Smooth muscle cell (in vitro differentiated cells): ENCODE results near the gene PPAT. TPM values are rescaled to one million over a fixed set of nuclear protein-coding genes. Genes with fewer than 3 reads are reported as not detected.
"Not testable (repeated sequence)": the region's sequence is repeated elsewhere in the genome, so short reads cannot be mapped to it uniquely, and the experiment has no call there.

Experiments
- DNase-seq: peaks from one replicate; lab custom pipeline; 2025; ENCODE audit not compliant: unreplicated experiment; lab: John Stamatoyannopoulos, UW
- H2AFZ ChIP-seq: fragments of 200-600 bp; sonication (generic); 2 replicates; pipeline ENCODE4 v1.6.0; 2016; ENCODE audit warnings: antibody characterized with exemption, low read depth, mild to moderate bottlenecking
- H3F3A ChIP-seq: fragments of 200-600 bp; sonication (generic); 2 replicates; pipeline ENCODE4 v1.6.0; 2017; ENCODE audit warnings: antibody characterized with exemption, low read depth
- H3K27ac ChIP-seq: fragments of 200-600 bp; sonication (generic); 2 replicates; pipeline ENCODE4 v1.5.1; 2016; ENCODE audit warnings: low read depth, mild to moderate bottlenecking
- H3K27me3 ChIP-seq: fragments of 200-600 bp; sonication (generic); 2 replicates; pipeline ENCODE4 v1.6.1; 2016; ENCODE audit warnings: low read depth, mild to moderate bottlenecking
- H3K36me3 ChIP-seq: fragments of 200-600 bp; sonication (generic); 2 replicates; pipeline ENCODE4 v1.5.1; 2016; ENCODE audit warnings: low read depth
- H3K4me1 ChIP-seq: fragments of 200-600 bp; sonication (generic); 2 replicates; pipeline ENCODE4 v1.5.1; 2016; ENCODE audit warnings: low read depth
- H3K4me2 ChIP-seq: fragments of 200-600 bp; sonication (generic); 2 replicates; pipeline ENCODE4 v1.6.0; 2016; ENCODE audit warnings: mild to moderate bottlenecking
- H3K4me3 ChIP-seq: fragments of 200-600 bp; sonication (generic); 2 replicates; pipeline ENCODE4 v1.5.1; 2016; ENCODE audit warnings: mild to moderate bottlenecking
- H3K79me2 ChIP-seq: fragments of 200-600 bp; sonication (generic); 2 replicates; pipeline ENCODE4 v1.6.0; 2016; ENCODE audit warnings: low read depth, mild to moderate bottlenecking
- H3K9ac ChIP-seq: fragments of 200-600 bp; sonication (generic); 2 replicates; pipeline ENCODE4 v1.6.0; 2016; ENCODE audit warnings: low read depth
- H3K9me3 ChIP-seq: fragments of 200-600 bp; sonication (generic); replicated peaks from 2 replicates; pipeline ENCODE4 v1.5.1; 2016; ENCODE audit warnings: low read depth
- H4K20me1 ChIP-seq: fragments of 200-600 bp; sonication (generic); 2 replicates; pipeline ENCODE4 v1.6.0; 2016; ENCODE audit warnings: low read depth
- CTCF ChIP-seq: fragments of 200-600 bp; sonication (generic); IDR thresholded peaks from 2 replicates; pipeline ENCODE4 v1.5.1; 2017; ENCODE audit warnings: borderline replicate concordance, mild to moderate bottlenecking, antibody characterized with exemption; ENCODE audit not compliant: insufficient read depth, poor library complexity, severe bottlenecking
- WGBS: methylation state at CpG from one replicate; pipeline ENCODE4 v1.1.7; 2016; ENCODE audit warnings: low lambda C conversion rate; 5-methylcytosine and 5-hydroxymethylcytosine counted together
- polyA plus RNA-seq: library from polyadenylated mRNA; unstranded; fragments of >200 nt; fragmentation: Nextera tagmentation; extraction: Ambion mirVana; gene quantifications from 2 replicates; pipeline ENCODE4 v1.2.1, GENCODE V29; 2016
- total RNA-seq: library from RNA; depleted of rRNA; stranded (reverse); fragments of >200 nt; gene quantifications from 2 replicates; pipeline ENCODE4 v1.2.3, GENCODE V29; 2014

PPAT gene
- total and polyA plus RNA-seq, 2 experiments from 2014 or later, result 11.6 to 26.8 TPM

- no peaks in the 10 kb centered on the region for H3K27me3 ChIP-seq
- no peak overlapping the region for H2AFZ ChIP-seq
Measured at GRCh38 chr4:56450342-56450741, 14.9 kb upstream of the PPAT start.

DNA sequence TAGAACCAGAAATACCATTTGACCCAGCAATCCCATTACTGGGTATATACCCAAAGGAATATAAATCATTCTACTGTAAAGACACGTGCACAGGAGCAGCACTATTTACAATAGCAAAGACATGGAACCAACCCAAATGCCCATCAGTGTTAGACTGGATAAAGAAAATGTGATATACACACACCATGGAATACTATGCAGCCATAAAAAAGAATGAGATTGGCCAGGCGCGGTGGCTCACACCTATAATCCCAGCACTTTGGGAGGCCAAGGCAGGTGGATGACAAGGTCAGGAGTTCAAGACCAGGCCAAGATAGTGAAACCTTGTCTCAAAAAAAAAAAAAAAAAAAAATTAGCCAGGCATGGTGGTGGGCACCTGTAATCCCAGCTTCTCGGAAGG lies 14.1 kb upstream of the PPAT start:
- H3K36me3 ChIP-seq, result peaks cover 53% of the 10 kb centered on the region

More at GRCh38 chr4:56450342-56450741, 14.9 kb upstream of the PPAT start:
- H3K4me2 ChIP-seq, result no peak overlapping the region
- H3K4me1 ChIP-seq, result no peaks in the 10 kb centered on the region
- H3K4me3 ChIP-seq, result no peak overlapping the region
- H3K27ac ChIP-seq, result no peak overlapping the region
- DNase-seq, result no peak
- H3K36me3 ChIP-seq, result peaks cover 52% of the 10 kb centered on the region
- H3K9ac ChIP-seq, result no peak overlapping the region
- WGBS, result 98% methylated on average over 1 of the region's 1 CpG
- TF ChIP-seq CTCF, result no peak
- peaks cover 2% of the 10 kb centered on the region for H3F3A ChIP-seq
- H4K20me1 ChIP-seq, result no peaks in the 10 kb centered on the region
- H3K9me3 ChIP-seq, result no peaks in the 10 kb centered on the region
- H3K79me2 ChIP-seq, result peaks cover 19% of the 10 kb centered on the region

GRCh38 chr4:56448301-56448700 lies 12.9 kb upstream of the PPAT start:
- DNase-seq, result no peak
- Histone ChIP-seq H3K4me1 (no peaks in the 10 kb centered on the region), H3K9me3 (no peaks in the 10 kb centered on the region), H3K79me2 (peaks cover 31% of the 10 kb centered on the region), H3K4me3 (no peak overlapping the region), H3K27me3 (no peaks in the 10 kb centered on the region), H3F3A (peaks cover 2% of the 10 kb centered on the region), H4K20me1 (peaks cover 7% of the 10 kb centered on the region), H3K9ac (no peak overlapping the region), H3K4me2 (no peak overlapping the region), H2AFZ (no peak overlapping the region), H3K27ac (no peak overlapping the region), H3K36me3 (peaks cover 55% of the 10 kb centered on the region)
- no peak for TF ChIP-seq CTCF

More for the DNA sequence above, 14.1 kb upstream of the PPAT start:
- DNase-seq, H3K27me3 ChIP-seq, H3K9me3 ChIP-seq, H3F3A ChIP-seq, H3K4me1 ChIP-seq, H3K4me3 ChIP-seq, H2AFZ ChIP-seq, H3K4me2 ChIP-seq, H3K27ac ChIP-seq, H4K20me1 ChIP-seq, H3K9ac ChIP-seq: not testable (repeated sequence)
- H3K79me2 ChIP-seq, result peaks cover 22% of the 10 kb centered on the region
- WGBS, result 99% methylated on average over 4 of the region's 4 CpGs

DNA sequence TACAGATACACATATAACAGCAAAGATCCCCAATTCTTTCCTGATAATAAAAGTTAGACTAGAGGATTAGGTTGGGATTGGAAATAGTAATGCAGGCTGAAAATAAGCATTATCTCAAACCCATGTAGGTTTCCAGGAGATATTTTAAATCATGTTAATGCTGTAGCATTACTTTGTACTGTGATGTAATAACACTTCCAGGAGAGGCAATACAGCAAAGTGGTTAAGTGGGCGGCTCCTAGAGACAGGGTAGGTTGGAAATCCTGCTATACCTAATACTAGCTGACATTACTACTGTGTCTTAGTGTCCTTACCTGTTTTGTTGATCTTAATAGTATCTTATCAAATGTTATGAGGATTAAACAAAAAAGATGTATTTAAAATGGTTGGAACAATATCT lies 10.3 kb upstream of the PPAT start:
- WGBS, result 100% methylated on average over 1 of the region's 1 CpG
- no peak overlapping the region for H3K9ac ChIP-seq
- no peak overlapping the region for H3K27ac ChIP-seq
- no peaks in the 10 kb centered on the region for H3K9me3 ChIP-seq
- H3K4me3 ChIP-seq, result no peak overlapping the region
- peaks cover 11% of the 10 kb centered on the region for H4K20me1 ChIP-seq
- H3K4me2 ChIP-seq, result no peak overlapping the region
- H3F3A ChIP-seq, result no peaks in the 10 kb centered on the region
- peaks cover 7% of the 10 kb centered on the region for H3K4me1 ChIP-seq
- H3K79me2 ChIP-seq, result peaks cover 55% of the 10 kb centered on the region
- DNase-seq, result no peak
- no peaks in the 10 kb centered on the region for H3K27me3 ChIP-seq
- TF ChIP-seq CTCF, result no peak
- H2AFZ ChIP-seq, result no peak overlapping the region
- peaks cover 44% of the 10 kb centered on the region for H3K36me3 ChIP-seq
